GM19351 (cell line): Measurements from ENCODE around the gene ZBTB17.
A peak's percentile ranks its signal among the peaks of the same experiment; 100 is the strongest.
"Not testable (repeated sequence)": the region's sequence is repeated elsewhere in the genome, so short reads cannot be mapped to it uniquely, and the experiment has no call there.

Source experiments
- ATAC-seq: cut with Tn5 transposase; IDR thresholded peaks from one replicate; pipeline ENCODE4 v1.9.1; 2021; ENCODE audit warnings: mild to moderate bottlenecking, moderate library complexity; ENCODE audit not compliant: unreplicated experiment

The ZBTB17 gene

DNA sequence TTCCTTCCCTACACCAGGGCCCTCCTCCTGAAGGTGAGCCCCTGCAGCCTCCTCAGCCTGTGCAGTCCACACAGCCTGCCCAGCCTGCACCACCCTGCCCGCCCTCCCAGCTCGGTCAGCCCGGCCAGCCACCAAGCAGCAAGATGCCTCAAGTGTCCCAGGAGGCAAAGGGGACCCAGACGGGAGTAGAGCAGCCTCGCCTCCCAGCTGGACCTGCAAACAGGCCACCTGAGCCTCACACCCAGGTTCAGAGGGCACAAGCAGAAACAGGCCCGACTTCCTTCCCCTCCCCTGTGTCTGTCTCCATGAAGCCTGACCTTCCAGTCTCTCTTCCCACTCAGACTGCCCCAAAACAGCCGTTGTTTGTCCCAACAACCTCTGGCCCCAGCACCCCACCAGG, 38.8 kb downstream of the ZBTB17 start:
- ATAC-seq: no peak

DNA sequence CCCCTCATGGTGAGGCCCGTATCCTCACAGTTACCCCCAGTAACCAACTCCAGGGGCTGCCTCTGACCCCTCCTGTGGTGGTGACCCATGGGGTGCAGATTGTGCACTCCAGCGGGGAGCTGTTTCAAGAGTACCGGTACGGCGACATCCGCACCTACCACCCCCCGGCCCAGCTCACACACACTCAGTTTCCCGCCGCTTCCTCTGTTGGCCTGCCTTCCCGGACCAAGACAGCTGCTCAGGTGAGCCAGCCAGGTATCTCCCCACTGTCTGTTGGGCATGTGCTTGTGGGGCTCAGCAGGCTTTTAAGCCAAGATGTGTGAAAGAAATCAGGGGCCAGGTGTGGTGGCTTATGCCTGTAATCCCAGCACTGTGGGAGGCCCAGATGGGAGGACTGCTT, 39.9 kb downstream of the ZBTB17 start:
- ATAC-seq: no peak

DNA sequence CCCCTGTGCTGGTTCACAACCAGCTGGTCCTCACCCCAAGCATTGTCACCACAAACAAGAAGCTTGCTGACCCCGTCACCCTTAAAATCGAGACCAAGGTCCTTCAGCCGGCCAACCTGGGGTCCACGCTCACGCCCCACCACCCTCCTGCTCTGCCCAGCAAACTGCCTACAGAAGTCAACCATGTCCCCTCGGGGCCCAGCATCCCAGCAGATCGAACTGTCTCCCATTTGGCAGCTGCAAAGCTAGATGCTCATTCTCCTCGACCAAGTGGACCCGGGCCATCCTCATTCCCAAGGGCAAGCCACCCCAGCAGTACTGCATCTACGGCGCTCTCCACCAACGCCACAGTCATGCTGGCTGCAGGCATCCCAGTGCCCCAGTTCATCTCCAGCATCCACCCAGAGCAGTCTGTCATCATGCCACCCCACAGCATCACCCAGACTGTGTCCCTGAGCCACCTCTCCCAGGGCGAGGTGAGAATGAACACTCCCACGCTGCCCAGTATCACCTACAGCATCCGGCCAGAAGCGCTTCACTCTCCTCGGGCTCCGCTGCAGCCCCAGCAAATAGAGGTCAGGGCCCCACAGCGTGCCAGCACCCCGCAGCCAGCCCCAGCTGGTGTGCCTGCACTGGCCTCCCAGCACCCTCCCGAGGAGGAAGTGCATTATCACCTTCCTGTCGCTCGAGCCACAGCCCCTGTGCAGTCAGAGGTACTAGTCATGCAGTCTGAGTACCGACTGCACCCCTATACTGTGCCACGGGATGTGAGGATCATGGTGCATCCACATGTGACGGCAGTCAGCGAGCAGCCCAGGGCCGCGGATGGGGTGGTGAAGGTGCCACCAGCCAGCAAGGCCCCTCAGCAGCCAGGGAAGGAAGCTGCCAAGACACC, 40.6 kb downstream of the ZBTB17 start:
- ATAC-seq: no peak

DNA sequence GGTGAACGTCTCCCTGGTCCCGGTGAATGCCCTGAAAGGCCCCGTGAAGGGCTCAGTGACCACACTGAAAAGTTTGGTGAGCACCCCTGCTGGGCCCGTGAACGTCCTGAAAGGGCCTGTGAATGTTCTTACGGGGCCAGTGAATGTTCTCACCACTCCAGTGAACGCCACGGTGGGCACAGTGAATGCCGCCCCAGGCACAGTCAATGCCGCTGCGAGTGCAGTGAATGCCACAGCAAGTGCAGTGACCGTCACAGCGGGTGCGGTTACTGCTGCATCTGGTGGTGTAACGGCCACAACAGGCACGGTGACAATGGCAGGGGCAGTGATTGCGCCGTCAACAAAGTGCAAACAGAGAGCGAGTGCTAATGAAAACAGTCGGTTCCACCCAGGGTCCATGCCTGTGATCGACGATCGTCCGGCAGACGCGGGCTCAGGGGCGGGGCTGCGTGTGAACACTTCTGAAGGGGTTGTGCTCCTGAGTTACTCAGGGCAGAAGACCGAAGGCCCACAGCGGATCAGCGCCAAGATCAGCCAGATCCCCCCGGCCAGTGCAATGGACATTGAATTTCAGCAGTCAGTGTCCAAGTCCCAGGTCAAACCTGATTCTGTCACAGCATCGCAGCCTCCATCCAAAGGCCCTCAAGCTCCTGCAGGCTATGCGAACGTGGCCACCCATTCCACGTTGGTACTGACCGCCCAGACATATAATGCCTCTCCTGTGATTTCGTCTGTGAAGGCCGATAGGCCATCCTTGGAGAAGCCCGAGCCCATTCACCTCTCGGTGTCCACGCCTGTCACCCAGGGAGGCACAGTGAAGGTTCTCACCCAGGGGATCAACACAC, 41.5 kb downstream of the ZBTB17 start:
- ATAC-seq: no peak

DNA sequence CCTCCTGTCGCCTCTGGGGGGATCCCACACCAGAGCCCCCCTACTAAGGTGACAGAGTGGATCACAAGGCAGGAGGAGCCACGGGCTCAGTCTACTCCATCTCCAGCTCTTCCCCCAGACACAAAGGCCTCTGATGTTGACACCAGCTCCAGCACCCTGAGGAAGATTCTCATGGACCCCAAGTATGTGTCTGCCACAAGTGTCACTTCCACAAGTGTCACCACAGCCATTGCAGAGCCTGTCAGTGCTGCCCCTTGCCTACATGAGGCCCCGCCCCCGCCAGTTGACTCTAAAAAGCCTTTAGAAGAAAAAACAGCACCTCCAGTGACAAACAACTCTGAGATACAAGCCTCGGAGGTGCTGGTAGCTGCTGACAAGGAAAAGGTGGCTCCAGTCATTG, 42.2 kb downstream of the ZBTB17 start:
- ATAC-seq: no peak

DNA sequence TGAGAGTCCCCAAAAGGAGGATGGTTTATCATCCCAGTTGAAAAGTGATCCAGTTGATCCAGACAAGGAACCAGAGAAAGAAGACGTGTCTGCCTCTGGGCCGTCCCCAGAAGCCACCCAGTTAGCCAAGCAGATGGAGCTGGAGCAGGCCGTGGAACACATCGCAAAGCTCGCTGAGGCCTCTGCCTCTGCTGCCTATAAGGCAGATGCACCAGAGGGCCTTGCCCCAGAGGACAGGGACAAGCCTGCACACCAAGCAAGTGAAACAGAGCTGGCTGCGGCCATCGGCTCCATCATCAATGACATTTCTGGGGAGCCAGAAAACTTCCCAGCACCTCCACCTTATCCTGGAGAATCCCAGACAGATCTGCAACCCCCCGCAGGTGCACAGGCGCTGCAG, 43.3 kb downstream of the ZBTB17 start:
- ATAC-seq: no peak

DNA sequence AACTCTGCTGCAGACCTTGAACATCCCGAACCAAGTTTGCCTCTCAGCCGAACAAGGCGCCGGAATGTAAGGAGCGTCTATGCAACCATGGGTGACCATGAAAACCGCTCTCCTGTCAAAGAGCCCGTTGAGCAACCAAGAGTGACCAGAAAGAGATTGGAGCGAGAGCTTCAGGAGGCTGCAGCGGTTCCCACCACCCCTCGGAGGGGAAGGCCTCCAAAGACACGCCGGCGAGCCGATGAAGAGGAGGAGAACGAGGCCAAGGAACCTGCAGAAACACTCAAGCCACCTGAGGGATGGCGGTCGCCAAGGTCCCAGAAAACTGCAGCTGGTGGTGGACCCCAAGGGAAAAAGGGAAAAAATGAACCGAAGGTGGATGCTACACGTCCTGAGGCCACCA, 44.0 kb downstream of the ZBTB17 start:
- no peak for ATAC-seq

DNA sequence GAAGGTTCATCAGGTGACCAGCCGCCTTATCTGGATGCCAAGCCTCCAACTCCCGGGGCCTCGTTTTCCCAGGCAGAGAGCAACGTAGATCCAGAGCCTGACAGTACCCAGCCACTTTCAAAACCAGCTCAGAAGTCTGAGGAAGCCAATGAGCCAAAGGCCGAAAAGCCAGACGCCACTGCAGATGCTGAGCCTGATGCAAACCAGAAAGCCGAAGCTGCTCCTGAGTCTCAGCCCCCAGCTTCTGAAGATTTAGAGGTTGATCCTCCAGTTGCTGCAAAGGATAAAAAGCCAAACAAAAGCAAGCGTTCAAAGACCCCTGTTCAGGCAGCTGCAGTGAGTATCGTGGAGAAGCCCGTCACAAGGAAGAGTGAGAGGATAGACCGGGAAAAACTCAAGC, 44.5 kb downstream of the ZBTB17 start:
- no peak for ATAC-seq

DNA sequence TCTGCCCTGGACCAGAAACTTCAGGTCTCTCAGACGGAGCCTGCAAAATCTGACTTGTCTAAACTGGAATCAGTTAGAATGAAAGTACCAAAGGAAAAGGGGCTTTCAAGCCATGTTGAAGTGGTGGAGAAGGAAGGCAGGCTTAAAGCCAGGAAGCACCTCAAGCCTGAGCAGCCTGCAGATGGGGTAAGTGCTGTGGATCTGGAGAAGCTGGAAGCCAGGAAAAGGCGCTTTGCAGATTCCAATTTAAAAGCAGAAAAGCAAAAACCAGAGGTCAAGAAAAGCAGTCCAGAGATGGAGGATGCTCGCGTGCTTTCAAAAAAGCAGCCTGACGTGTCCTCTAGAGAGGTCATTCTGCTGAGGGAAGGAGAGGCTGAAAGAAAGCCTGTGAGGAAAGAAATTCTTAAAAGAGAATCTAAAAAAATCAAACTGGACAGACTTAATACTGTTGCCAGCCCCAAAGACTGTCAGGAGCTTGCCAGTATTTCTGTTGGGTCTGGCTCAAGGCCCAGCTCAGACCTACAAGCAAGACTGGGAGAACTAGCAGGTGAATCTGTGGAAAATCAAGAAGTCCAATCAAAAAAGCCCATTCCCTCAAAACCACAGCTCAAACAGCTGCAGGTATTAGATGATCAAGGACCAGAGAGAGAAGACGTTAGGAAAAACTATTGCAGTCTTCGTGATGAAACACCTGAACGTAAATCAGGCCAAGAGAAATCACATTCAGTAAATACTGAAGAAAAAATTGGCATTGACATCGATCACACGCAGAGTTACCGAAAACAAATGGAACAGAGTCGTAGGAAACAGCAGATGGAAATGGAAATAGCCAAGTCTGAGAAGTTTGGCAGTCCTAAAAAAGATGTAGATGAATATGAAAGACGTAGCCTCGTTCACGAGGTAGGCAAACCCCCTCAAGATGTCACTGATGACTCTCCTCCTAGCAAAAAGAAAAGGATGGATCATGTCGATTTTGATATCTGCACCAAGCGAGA, 46.6 kb downstream of the ZBTB17 start:
- no peak for ATAC-seq

DNA sequence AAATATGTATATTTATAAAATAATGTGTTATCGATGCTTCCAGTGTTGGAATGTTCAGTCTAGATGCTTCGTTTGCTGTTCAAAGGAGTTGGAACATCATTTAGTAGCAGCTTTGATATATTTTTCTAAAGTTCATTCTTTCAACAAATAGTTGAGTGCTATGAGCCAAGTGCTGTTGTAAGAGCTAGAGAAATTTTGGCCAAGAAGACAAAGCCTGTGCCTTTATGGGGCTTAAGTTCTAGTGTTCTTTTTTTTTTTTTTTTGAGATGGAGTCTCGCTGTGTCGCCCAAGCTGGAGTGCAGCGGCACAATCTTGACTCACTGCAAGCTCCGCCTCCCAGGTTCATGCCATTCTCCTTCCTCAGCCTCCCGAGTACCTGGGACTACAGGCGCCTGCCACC, 49.5 kb downstream of the ZBTB17 start:
- ATAC-seq: not testable (repeated sequence)

DNA sequence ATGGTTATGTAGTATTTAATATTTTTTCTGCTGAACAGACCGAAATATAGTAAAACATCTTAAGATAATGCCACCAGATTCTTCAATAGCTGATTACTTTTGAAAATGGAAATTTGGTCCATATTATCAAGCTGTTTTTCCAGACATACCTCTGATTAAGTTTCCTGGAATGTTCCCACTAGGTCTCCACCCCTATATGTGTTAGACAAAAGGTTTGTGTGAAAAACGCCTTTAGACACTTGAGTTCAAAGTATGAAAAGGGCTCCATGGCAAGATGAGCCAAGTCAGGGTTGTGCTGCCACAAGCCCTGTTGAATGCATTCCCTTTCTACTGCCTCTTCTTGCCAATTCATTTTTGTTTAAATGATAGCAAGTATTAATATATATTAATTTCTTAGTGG, 52.7 kb downstream of the ZBTB17 start:
- no peak for ATAC-seq

DNA sequence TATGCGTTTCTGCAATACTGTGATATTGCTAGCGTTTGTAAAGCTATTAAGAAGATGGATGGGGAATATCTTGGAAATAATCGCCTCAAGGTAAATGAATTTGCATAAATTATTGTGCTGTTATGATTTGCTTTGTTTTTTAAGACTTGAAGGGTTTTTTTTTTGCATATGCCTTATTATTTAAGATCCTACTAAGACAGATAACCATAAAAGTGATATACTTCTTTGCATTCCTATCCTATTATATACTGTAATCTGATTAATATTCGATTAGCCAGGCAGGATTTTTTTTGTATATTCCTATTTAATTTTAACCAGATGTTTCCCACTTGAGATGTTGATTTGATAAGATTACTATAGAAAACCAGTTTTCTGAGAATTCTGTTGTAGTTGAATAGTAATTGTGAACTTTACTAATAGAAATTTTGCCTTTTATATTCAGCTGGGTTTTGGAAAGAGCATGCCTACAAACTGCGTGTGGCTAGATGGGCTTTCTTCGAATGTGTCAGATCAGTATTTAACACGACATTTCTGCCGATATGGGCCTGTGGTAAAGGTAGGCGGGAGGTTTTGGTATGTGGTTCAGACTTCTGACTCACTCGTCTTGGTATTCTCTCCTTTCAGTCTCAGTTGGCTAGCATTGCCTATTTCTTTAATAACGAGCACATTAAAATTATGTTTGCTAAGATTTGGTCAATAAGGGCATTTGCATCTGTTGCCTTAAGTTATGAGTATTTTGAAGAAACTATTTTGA, 56.8 kb downstream of the ZBTB17 start:
- peak; percentile 77 for ATAC-seq

DNA sequence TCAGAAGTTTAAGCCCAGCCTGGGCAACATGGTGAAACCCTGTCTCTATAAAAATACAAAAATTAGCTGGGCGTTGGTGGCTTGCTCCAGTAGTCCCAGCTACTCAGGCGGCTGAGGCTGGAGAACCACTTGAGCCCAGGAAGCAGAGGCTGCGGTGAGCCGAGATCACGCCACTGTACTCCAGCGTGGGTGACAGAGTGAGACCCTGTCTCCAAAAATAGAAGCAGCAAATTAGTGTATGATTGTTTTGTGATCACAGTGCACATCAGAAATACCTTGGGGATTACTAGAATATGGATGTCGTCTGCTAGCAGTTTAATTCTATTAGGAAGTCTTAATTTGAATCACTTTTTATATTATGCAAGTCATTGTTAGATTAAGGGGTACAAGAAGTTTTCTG, 59.0 kb downstream of the ZBTB17 start:
- no peak for ATAC-seq

DNA sequence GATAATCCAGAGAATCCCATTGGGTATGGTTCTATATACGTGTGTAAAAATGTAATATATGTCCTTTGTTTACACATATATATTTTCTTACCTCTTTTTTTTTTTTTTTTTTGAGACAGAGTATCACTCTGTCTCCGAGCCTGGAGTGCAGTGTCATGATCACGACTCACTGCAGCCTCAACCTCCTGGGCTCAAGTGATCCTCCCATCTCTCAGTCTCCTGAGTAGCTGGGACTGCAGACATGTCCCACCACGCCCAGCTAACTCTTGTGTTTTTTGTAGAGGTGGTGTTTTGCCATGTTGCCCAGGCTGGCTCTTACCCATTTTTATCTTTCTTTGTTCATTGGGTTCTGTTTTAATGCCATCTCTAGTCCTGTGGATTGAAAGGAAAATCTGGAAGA, 59.5 kb downstream of the ZBTB17 start:
- ATAC-seq: no peak

DNA sequence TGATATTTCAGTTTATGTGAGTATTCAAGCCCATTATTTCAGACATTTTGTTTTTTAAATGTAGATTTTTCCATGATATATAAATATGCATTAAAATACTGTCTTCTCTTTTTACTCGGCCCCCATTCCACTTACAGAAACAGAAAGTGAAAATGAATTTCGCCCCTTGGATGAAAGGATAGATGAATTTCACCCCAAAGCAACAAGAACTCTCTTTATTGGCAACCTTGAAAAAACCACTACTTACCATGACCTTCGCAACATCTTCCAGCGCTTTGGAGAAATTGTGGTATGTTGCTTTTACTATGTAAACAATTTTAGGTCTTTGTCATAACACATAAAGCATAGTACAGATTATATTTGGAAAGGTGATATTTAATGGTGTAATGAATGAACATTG, 59.9 kb downstream of the ZBTB17 start:
- no peak for ATAC-seq

DNA sequence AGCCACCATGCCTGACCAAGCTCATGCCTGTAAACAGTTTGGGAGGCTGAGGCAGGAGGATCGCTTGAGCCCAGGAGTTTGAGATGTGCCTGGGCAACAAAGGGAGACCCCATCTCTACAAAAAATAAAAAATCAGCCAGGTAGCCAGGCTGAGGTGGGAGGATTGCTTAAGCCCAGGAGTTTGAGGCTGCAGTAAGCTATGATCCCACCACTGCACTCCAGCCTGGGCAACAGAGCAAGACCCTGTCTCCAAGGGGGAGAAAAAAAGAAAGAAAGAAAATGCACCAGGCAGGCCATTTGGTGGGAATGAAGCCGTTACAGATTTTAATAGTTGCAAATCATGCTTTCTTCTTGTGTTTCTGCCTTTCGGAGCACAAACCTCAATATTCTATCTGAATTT, 62.3 kb downstream of the ZBTB17 start:
- ATAC-seq: not testable (repeated sequence)

DNA sequence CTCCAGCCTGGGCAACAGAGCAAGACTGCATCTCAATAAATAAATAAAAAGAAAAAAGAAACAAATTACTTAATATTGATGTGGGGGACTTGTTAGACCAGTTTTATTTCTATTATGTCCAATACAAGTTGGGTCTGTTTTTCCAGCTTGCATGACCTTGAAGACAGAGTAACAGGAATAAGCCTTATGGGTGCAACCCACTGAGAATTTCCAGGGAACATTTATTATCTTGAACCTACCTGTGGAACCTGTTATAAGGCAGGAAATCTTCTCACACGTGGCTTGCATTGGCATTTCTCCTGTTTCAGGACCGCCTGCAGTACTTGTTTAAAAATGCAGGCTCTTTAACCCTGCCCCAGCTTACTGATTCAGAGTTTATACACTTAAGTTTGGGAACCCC, 64.0 kb downstream of the ZBTB17 start:
- ATAC-seq: no peak

DNA sequence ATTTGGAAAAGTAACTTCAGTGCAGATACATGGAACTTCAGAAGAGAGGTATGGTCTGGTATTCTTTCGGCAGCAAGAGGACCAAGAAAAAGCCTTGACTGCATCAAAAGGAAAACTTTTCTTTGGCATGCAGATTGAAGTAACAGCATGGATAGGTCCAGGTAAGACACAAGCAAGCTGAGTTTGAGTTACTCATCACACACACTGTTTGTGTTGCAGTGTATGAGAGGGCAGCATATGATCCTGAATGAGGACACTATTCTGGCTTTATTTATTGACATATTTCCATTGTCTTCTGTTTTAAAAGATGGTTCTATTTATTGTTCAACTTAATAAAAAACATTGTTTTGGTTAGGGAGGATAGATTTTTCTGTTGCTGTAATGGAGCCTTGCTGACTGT, 64.8 kb downstream of the ZBTB17 start:
- no peak for ATAC-seq

DNA sequence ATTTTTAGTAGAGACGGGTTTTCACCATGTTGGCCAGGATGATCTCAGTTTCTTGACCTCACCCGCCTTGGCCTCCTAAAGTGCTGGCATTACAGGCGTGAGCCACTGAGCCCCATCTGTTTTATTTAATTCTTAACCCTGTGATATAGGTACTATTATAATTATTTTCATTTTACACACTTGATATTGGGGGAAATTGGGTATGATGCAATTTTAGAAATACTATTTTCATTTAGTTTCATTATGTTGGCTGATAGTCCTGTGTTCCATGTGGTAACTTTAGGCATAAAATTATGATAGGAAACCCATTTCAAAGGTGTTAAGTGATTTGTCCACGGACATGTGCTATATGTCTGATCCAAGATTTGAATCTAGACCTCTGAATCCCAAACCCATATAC, 67.3 kb downstream of the ZBTB17 start:
- ATAC-seq: no peak

DNA sequence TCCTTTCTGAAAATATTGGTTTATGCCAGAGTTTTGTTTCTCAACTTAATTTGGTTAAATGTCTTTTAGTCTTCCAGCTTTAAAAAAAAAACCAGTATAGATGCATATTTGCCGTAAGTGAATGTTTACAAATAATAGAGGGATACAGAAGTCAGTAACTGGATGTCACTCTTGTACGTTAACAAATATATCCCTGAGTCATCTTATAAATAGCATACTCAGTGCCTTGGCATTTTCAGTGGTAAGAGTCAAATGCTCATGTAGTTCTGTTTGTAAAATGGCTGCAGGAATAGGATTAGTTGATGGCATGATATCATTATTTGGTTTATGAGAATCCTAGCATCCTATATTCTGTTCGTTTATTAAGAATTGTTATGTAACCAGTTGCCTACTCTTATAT, 73.0 kb downstream of the ZBTB17 start:
- no peak for ATAC-seq
